AG09319 (cell line): ENCODE measurements around the gene SULT4A1.

Source experiments
- DNase-seq: peaks from one replicate; pipeline ENCODE4 v3.0.0-alpha.2; 2010; ENCODE audit warnings: low read depth; ENCODE audit errors: extremely low read depth
- TF ChIP-seq, protein P1 (sequence below): IDR thresholded peaks from 2 replicates; pipeline ENCODE4 v1.5.1; 2011; ENCODE audit warnings: low read depth, mild to moderate bottlenecking, inconsistent platforms, low read length, moderate library complexity

SULT4A1 gene

DNA sequence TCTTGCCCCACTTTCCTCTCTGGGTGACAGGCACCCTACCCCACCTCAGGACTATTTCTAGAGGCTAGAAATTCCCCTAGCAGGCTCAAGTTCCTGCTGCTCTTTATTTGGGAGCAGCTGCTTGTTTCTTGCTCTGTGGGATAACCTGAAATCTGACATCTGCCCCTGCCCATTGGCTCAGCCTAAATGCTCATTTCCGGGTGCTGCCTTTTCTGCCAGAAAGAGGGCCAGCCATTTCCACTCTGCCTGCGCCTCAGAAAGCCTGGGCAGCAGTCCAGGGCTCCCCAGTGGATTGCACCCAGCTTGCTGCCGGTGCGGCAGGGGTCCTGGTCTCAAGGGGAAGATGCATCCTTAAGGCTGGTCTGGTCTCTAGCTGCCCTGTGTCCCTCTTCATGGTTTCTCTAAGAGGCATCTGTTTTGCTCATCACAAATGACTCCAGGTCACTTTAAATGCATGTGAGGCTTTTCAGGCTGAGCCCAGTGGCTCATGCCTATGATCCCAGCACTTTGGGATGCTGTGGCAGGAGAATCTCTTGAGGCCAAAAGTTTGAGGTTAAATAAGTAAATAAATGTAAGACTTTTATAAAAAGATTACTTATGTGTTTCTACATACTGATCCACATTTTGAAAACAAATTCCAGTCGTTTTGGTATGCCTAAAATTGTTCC lies 39.8 kb upstream of the SULT4A1 start:
- DNase-seq = no peak
- TF ChIP-seq, protein P1, sequence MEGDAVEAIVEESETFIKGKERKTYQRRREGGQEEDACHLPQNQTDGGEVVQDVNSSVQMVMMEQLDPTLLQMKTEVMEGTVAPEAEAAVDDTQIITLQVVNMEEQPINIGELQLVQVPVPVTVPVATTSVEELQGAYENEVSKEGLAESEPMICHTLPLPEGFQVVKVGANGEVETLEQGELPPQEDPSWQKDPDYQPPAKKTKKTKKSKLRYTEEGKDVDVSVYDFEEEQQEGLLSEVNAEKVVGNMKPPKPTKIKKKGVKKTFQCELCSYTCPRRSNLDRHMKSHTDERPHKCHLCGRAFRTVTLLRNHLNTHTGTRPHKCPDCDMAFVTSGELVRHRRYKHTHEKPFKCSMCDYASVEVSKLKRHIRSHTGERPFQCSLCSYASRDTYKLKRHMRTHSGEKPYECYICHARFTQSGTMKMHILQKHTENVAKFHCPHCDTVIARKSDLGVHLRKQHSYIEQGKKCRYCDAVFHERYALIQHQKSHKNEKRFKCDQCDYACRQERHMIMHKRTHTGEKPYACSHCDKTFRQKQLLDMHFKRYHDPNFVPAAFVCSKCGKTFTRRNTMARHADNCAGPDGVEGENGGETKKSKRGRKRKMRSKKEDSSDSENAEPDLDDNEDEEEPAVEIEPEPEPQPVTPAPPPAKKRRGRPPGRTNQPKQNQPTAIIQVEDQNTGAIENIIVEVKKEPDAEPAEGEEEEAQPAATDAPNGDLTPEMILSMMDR = no peak

DNA sequence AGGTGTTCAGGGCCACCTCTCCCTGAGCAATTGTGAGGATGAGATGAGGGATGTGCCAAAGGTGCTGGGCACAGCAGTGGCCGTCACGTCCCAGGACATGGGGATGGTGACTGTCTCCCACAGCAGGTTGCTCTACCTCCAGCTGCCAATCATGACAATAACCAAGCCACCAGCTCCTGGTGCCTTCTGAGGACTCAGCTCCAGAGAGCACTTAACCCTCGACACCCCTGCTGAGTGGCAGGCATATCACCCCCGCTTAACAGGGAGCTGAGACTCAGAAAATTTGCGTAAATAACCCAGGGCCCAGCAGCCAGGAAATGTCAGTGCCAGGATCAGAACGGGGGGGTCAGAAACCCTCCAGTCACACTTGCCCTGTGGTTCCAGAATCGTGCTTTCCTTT lies 37.9 kb upstream of the SULT4A1 start:
- no peak for DNase-seq
- TF ChIP-seq, protein P1 = no peak

DNA sequence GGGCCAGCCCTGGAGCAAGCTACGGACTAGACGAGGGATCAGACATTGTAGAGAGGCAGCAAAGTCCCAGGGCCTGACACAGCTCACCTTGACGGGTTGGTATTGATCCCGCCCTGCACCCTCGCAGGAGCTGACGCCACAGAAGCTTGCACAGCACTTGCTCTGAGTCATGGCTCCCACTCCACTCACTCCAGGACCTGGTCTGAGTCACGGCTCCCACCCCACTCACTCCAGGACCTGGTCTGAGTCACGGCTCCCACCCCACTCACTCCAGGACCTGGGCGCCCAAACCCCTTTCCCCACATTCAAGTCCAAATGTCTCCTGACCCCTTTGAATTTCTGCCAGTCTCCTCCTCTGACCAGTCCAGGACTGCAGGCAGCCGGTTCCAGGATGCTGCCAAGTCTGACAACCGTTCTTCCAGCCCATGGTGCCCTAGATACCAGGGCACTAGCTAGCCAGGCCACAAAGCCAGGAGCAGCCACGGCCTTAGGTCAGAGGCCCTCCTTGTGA lies 35.5 kb upstream of the SULT4A1 start:
- TF ChIP-seq, protein P1 = no peak
- DNase-seq = no peak

DNA sequence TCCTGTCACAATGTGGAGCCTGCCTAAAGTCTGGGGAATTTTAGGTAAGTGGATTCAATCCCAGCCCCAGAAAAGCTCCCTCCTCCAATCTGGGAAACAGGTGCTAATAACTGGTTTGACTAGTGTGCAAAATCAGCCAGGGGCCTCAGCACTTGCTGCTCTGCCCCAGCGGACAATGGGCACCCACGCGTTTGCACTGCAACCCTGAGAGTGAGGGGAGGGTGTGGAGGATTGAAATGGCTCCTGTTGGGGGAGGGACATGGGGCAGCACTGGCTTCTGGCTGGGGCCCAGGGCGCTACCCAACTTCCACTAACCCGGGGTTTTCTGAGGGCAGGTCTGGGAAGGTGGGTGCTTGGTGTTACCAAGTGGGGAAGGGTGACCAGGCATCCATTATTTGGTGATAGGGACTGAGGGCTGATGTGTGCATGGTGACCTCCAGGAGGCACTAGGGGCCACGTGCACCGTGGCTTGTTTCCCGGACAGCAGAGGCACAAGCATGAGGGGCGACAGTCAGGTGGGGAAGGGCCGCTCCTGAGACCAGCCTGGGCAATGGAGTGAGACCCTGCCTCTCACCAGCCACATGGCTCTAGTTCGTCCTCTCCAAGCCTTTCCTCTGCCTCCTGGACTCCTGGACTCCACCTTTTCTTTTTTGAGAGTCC lies 33.8 kb upstream of the SULT4A1 start:
- no peak for DNase-seq
- TF ChIP-seq, protein P1 = no peak

DNA sequence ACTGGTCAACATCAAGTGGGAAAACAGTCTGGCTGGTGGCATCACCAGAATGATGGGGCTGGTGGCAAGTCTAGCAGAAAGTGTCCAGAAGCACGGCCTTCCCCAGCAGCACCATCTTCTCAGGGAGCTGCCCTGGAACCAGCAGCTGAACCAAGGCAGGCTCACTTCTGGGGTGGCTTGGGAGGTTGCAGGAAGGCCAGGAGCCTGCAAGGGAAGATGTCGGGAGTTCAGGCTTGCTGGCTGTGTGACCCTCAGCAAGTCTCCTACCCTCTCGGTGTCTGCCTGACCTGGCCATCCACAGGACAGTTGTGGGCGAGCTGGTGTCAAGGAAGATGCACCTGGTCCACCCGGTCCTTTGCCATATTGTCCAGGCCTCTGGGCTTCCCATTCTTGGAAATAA lies 31.8 kb upstream of the SULT4A1 start:
- TF ChIP-seq, protein P1 = no peak
- no peak for DNase-seq

DNA sequence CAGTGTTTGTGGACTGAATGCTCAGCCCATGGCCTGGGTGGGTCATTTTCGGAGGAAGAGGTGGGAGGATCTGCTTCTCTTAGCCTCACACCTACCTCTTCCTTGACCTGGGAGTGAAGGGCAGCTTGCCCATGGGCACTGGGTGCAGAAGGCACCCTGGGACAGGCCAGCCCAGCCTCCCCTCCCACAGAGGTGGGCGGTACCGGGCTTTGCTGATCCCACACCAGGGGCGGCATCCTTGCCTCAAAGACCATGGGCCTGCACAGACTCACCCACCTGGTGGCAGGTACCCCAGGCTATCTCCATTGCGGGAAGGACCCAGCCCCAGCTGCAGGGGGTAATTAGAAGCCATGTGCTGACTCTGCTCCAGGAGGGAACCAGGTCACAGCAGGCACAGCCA lies 31.0 kb upstream of the SULT4A1 start:
- DNase-seq = no peak
- TF ChIP-seq, protein P1 = no peak

DNA sequence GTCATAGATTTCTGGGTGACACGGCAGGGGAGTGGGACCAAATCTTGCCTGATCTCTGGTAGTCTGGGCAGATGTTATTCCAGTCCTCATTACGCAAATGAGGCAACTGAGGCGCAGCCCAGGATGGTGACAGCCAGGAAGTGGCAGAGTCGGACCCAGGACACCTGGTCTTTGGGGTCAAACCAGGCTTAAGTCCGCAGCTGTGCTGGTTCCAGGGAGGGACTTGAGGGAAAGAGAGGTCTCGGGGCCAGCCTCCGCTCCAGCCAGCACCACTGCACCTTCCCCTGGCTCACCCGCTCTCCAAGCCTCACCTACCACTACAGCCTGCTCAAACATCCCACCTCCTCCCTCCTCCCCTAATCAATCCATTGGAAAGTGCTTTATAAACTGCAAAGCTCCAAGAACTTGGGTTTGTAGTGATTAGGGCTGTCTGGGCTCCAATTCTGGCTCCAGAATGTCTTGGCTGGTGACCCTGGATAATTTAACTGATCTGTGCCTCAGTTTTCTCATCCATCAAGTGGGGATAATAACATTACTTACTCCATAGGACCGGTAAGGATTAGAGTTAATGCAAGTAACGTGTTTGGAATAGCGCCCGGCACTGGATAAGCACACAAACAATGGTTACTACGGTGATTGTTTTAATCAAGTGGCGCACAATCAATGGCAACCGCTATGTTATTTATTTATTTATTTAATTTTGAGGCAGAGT lies 30.0 kb upstream of the SULT4A1 start:
- DNase-seq = no peak
- TF ChIP-seq, protein P1 = no peak
